Endothelial cell of umbilical vein (primary cell): ENCODE results near the gene PCARE. TPM values are rescaled to one million over a fixed set of nuclear protein-coding genes. Genes with fewer than 3 reads are reported as not detected.
A peak's percentile ranks its signal among the peaks of the same experiment; 100 is the strongest.

Experiments
- BruUV-seq: library from RNA; stranded (reverse); fragments of 400-500 nt; replicated peaks from 2 replicates; lab custom pipeline; 2021; lab: Mats Ljungman, UMichigan
- CTCF ChIA-PET: fragments of 300-600, 350-600 bp; sonication (Branson Sonifier 250); formaldehyde crosslinking; loops from one replicate; lab custom pipeline; 2021; ENCODE audit warnings: antibody characterized with exemption, inconsistent platforms; lab: Charles Lee
- POLR2A ChIA-PET: fragments of 300-600, 350-600 bp; sonication (Branson Sonifier 250); formaldehyde crosslinking; loops from one replicate; lab custom pipeline; 2021; ENCODE audit warnings: antibody characterized with exemption, inconsistent platforms; lab: Charles Lee
- DNase-seq: peaks from one replicate; pipeline ENCODE4 v3.0.0-alpha.2; 2011; ENCODE audit warnings: low read depth, low spot score
- FAIRE-seq: peaks from 2 replicates; lab custom pipeline; 2011; peaks lifted over from hg19 to GRCh38; lab: Jason Lieb, UNC
- H2AFZ ChIP-seq: 2 replicates; pipeline ENCODE4 v1.6.0; 2012; ENCODE audit warnings: low read depth, low read length, control low read depth, inconsistent platforms
- H3K27ac ChIP-seq: 2 replicates; pipeline ENCODE4 v1.5.1; 2011; ENCODE audit warnings: low read depth, mild to moderate bottlenecking, control low read depth, low read length, moderate library complexity; ENCODE audit not compliant: insufficient read depth
- H3K27me3 ChIP-seq, 2 experiments: 2 replicates each; pipeline versions ENCODE4 v1.6.0 to v1.6.1; 2011; ENCODE audit warnings: low read length in 2 of 2, mixed read lengths in 1 of 2; ENCODE audit not compliant: control insufficient read depth in 2 of 2, insufficient read depth in 2 of 2
- H3K36me3 ChIP-seq, 2 experiments: 2 replicates in 1 of 2; 3 replicates in 1 of 2; pipeline ENCODE4 v1.5.1; 2011; ENCODE audit warnings: low read length in 2 of 2, mild to moderate bottlenecking in 1 of 2, moderate library complexity in 1 of 2; ENCODE audit not compliant: control insufficient read depth in 2 of 2, insufficient read depth in 2 of 2; ENCODE audit errors: extremely low read depth in 1 of 2
- H3K4me1 ChIP-seq: 3 replicates; pipeline ENCODE4 v1.5.1; 2011; ENCODE audit warnings: mild to moderate bottlenecking, low read length; ENCODE audit not compliant: control insufficient read depth, insufficient read depth; ENCODE audit errors: extremely low read depth
- H3K4me2 ChIP-seq: 2 replicates; pipeline ENCODE4 v1.6.1; 2011; ENCODE audit warnings: low read length, control low read depth, mixed read lengths; ENCODE audit not compliant: insufficient read depth
- H3K4me3 ChIP-seq, 3 experiments: fragments of 200-600 bp in 1 of 3; sonication (generic), shearing (Covaris generic) in 1 of 3; replicated peaks in 1 of 3; 2 replicates each; pipeline ENCODE4 v1.5.1; 2011 to 2016; ENCODE audit warnings: control low read depth in 3 of 3, low read length in 3 of 3, mild to moderate bottlenecking in 2 of 3, inconsistent platforms in 1 of 3, low read depth in 1 of 3, moderate library complexity in 1 of 3; ENCODE audit not compliant: insufficient read depth in 1 of 3
- H3K79me2 ChIP-seq: 2 replicates; pipeline ENCODE4 v1.6.0; 2012; ENCODE audit warnings: low read length, inconsistent platforms; ENCODE audit not compliant: control insufficient read depth, insufficient read depth
- H3K9ac ChIP-seq: replicated peaks from 2 replicates; pipeline ENCODE3; 2011; ENCODE audit warnings: low read length, control low read depth; ENCODE audit not compliant: insufficient read depth; ENCODE audit errors: extremely low read depth
- H3K9me1 ChIP-seq: replicated peaks from 3 replicates; pipeline ENCODE4 v1.6.0; 2011; ENCODE audit warnings: mild to moderate bottlenecking, low read length; ENCODE audit not compliant: control insufficient read depth, insufficient read depth; ENCODE audit errors: extremely low read depth
- H3K9me3 ChIP-seq: replicated peaks from 2 replicates; pipeline ENCODE4 v1.5.1; 2012; ENCODE audit warnings: low read length, inconsistent platforms; ENCODE audit not compliant: control insufficient read depth, insufficient read depth
- H4K20me1 ChIP-seq: replicated peaks from 2 replicates; pipeline ENCODE3; 2011; ENCODE audit warnings: mild to moderate bottlenecking, low read length; ENCODE audit not compliant: control insufficient read depth, insufficient read depth; ENCODE audit errors: extremely low read depth
- CTCF ChIP-seq, 2 donors: IDR thresholded peaks; 1 replicate in 1 of 2; 2 replicates in 1 of 2; pipeline ENCODE4 v1.5.1; 2011; ENCODE audit warnings: low read length in 2 of 2, mild to moderate bottlenecking in 2 of 2, moderate library complexity in 2 of 2, control low read depth in 1 of 2, inconsistent platforms in 1 of 2, low read depth in 1 of 2; ENCODE audit not compliant: insufficient read depth in 1 of 2; ENCODE audit errors: extremely low read depth in 1 of 2
- EZH2 ChIP-seq: IDR thresholded peaks from 2 replicates; pipeline ENCODE4 v1.6.1; 2012; ENCODE audit warnings: borderline replicate concordance, low read depth, mild to moderate bottlenecking, moderate library complexity, low read length, inconsistent platforms; ENCODE audit not compliant: severe bottlenecking
- FOS ChIP-seq: IDR thresholded peaks from 2 replicates; pipeline ENCODE4 v1.6.1; 2011; ENCODE audit warnings: mild to moderate bottlenecking, low read length, moderate library complexity, borderline replicate concordance; ENCODE audit not compliant: insufficient read depth
- GATA2 ChIP-seq: IDR thresholded peaks from 2 replicates; pipeline ENCODE4 v1.7.0; 2011; ENCODE audit warnings: low read depth, mild to moderate bottlenecking, moderate library complexity, mixed read lengths, low read length; ENCODE audit not compliant: insufficient read length, insufficient read depth
- JUN ChIP-seq: IDR thresholded peaks from 2 replicates; pipeline ENCODE4 v1.6.1; 2011; ENCODE audit warnings: borderline replicate concordance, low read depth; ENCODE audit not compliant: insufficient read length, insufficient read depth
- MYC ChIP-seq: IDR thresholded peaks from one replicate; pipeline ENCODE4 v1.6.1; 2011; ENCODE audit warnings: mild to moderate bottlenecking, low read depth, low read length
- POLR2A ChIP-seq: IDR thresholded peaks from 2 replicates; pipeline ENCODE4 v1.6.1; 2012; ENCODE audit warnings: low read depth, mild to moderate bottlenecking, control low read depth, low read length
- POLR2AphosphoS5 ChIP-seq: IDR thresholded peaks from 2 replicates; pipeline ENCODE4 v1.6.1; 2012; ENCODE audit warnings: low read depth, mild to moderate bottlenecking, control low read depth, low read length, moderate library complexity; ENCODE audit not compliant: insufficient read depth
- dilution Hi-C: fragments of 300-500 bp; cut with MboI; formaldehyde crosslinking; loops from one replicate; pipeline ENCODE4 v1.15.0; 2019; ENCODE audit warnings: low sequenced_read_pairs; ENCODE audit not compliant: extremely low pct_ligation_motif_present
- intact Hi-C: fragments of 100-400 bp; cut with micrococcal nuclease; formaldehyde crosslinking; loops from one replicate; pipeline ENCODE4 v1.10.0; 2022
- polyA plus RNA-seq, 4 experiments: library from polyadenylated mRNA; depleted of rRNA in 3 of 4; stranded (reverse) in 3 of 4; unstranded in 1 of 4; fragments of >200 nt; gene quantifications; 2 replicates each; pipeline versions ENCODE4 v1.2.1 to v1.2.3, GENCODE V29; 2011 to 2012; ENCODE audit warnings: missing spikeins in 1 of 4
- total RNA-seq: library from RNA; stranded (reverse); gene quantifications from 2 replicates; pipeline ENCODE4 v1.2.3, GENCODE V29; 2021
- TF ChIP-seq, protein P1 (sequence below): IDR thresholded peaks from 2 replicates; pipeline ENCODE4 v1.6.1; 2011; ENCODE audit not compliant: insufficient read depth, insufficient read length

The PCARE gene
- total and polyA plus RNA-seq, 2 donors (not counting 3 experiments of a cell fraction or from before 2014, with no cell fraction given) = not detected

GRCh38 chr2:29115797-29116781, 41.8 kb upstream of the PCARE start:
- TSS peak; percentile 22 for BruUV-seq
- Histone ChIP-seq H3K9ac (peak overlapping the region; percentile 91), H3K79me2 (peaks cover 34% of the 10 kb centered on the region), H3K36me3 (no peaks in the 10 kb centered on the region), H3K27ac (peak overlapping the region; percentile 80), H3K9me1 (no peaks in the 10 kb centered on the region), H4K20me1 (no peaks in the 10 kb centered on the region), H3K27me3 (no peaks in the 10 kb centered on the region), H3K9me3 (no peaks in the 10 kb centered on the region), H3K4me3 (peak overlapping the region; percentile 63 to 91 (median 91)), H3K4me2 (peak overlapping the region; percentile 97), H2AFZ (peak overlapping the region; percentile 87), H3K4me1 (peaks cover 31% of the 10 kb centered on the region)
- ChIA-PET CTCF (interaction anchor here (1.4 to 4.7 kb wide), 3 partner anchors 11 to 36 kb away, joined by 3 to 41 read pairs (median 7); no protein-coding TSS in a partner anchor), POLR2A (interaction anchor here (0.7 to 4.0 kb wide), 2 partner anchors 14 to 1030 kb away, joined by 3 to 30 read pairs; no protein-coding TSS in a partner anchor)
- DNase-seq = peak; percentile 68
- TF ChIP-seq GATA2 = no peak
- TF ChIP-seq CTCF (IDR thresholded peaks at IDR 0.05; ENCODE audit: extremely low read depth in 1 of 2, insufficient read depth in 1 of 2, low read depth in 1 of 2, low read length in 2 of 2) = no peak
- TF ChIP-seq MYC = no peak
- TF ChIP-seq FOS = no peak
- TF ChIP-seq JUN = no peak
- no peak for TF ChIP-seq POLR2A
- TF ChIP-seq, protein P1, sequence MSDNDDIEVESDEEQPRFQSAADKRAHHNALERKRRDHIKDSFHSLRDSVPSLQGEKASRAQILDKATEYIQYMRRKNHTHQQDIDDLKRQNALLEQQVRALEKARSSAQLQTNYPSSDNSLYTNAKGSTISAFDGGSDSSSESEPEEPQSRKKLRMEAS = no peak
- no peak for TF ChIP-seq EZH2
- no peak for TF ChIP-seq POLR2AphosphoS5
- intact Hi-C loops (loop anchor here (1.0 to 5.0 kb wide), 2 partner anchors 8 to 81 kb away; no protein-coding TSS in a partner anchor), dilution Hi-C loops (no loop called here)
- peak; percentile 59 for FAIRE-seq
